ENCODE data around the gene LUZP2. TPM values are rescaled to one million over a fixed set of nuclear protein-coding genes. Genes with fewer than 3 reads are reported as not detected.

LUZP2 gene
- polyA plus RNA-seq, 1 of the 3 experiments (the other 2 are of a cell fraction), result 0.03 TPM

GRCh38 chr11:24615451-24616160, 118.8 kb downstream of the LUZP2 start:
- no peaks in the 10 kb centered on the region for H3K36me3 ChIP-seq (replicated peaks in 1 of 2; ENCODE audit: control insufficient read depth in 1 of 2, insufficient read depth in 2 of 2, low read length in 1 of 2)
- H3K9me3 ChIP-seq, result no peaks in the 10 kb centered on the region
- H3K9me2 ChIP-seq, result no peaks in the 10 kb centered on the region
- no peak for TF ChIP-seq NRF1 (IDR thresholded peaks at IDR 0.05; ENCODE audit: low read depth, low read length)
- no peak for TF ChIP-seq POLR2AphosphoS5 (IDR thresholded peaks at IDR 0.05; ENCODE audit: low read depth, low read length)
- TF ChIP-seq RCOR1 (IDR thresholded peaks at IDR 0.05; ENCODE audit: low read length), result no peak
- TF ChIP-seq ZBTB33 (IDR thresholded peaks at IDR 0.05; ENCODE audit: borderline replicate concordance, low read depth), result no peak
- TF ChIP-seq EP300 (IDR thresholded peaks at IDR 0.05; ENCODE audit: borderline replicate concordance in 1 of 2, low read depth in 1 of 2, low read length in 1 of 2), result no peak
- TF ChIP-seq GATA2 (CRISPR knock-in tag; IDR thresholded peaks at IDR 0.05), result no peak
- TF ChIP-seq USF2 (IDR thresholded peaks at IDR 0.05; ENCODE audit: borderline replicate concordance, low read depth, low read length), result no peak
- TF ChIP-seq TAF1 (IDR thresholded peaks at IDR 0.05; ENCODE audit: borderline replicate concordance, low read depth, low read length), result no peak
- TF ChIP-seq NFIC (IDR thresholded peaks at IDR 0.05; ENCODE audit: borderline replicate concordance), result no peak
- TF ChIP-seq TEAD4 (IDR thresholded peaks at IDR 0.05; ENCODE audit: borderline replicate concordance, insufficient read depth), result no peak
- no peak for TF ChIP-seq RXRA (IDR thresholded peaks at IDR 0.05; ENCODE audit: borderline replicate concordance, low read depth)
- no peak for TF ChIP-seq MAX (IDR thresholded peaks at IDR 0.05; ENCODE audit: low read depth)
- no peak for TF ChIP-seq YY1 (IDR thresholded peaks at IDR 0.05; ENCODE audit: low read depth)
- TF ChIP-seq TCF12 (IDR thresholded peaks at IDR 0.05), result no peak
- no peak for TF ChIP-seq REST (IDR thresholded peaks at IDR 0.05; ENCODE audit: low read depth, low read length)
- no peak for TF ChIP-seq FOXM1 (IDR thresholded peaks at IDR 0.05; ENCODE audit: low read depth)
- no peak for TF ChIP-seq FOXJ3 (CRISPR knock-in tag; IDR thresholded peaks at IDR 0.05)
- TF ChIP-seq JUND (IDR thresholded peaks at IDR 0.05), result no peak
- H3K79me2 ChIP-seq (ENCODE audit: insufficient read depth), result no peaks in the 10 kb centered on the region
- H3K4me1 ChIP-seq (ENCODE audit: control insufficient read depth in 1 of 2, insufficient read depth in 2 of 2, low read depth in 1 of 2, low read length in 1 of 2), result no peaks in the 10 kb centered on the region; a peak in 1 of 4 replicates
- no peaks in the 10 kb centered on the region for H3F3A ChIP-seq (replicated peaks; ENCODE audit: insufficient read depth)
- no peaks in the 10 kb centered on the region for H3K27me3 ChIP-seq (ENCODE audit: insufficient read depth)
- ChIA-PET CTCF (no interaction called here), POLR2A (no interaction called here)
- no peak for DNase-seq
- no peak overlapping the region for H3K4me3 ChIP-seq (ENCODE audit: low read depth in 2 of 2, low read length in 1 of 2)
- no peak overlapping the region for H3K27ac ChIP-seq (ENCODE audit: low read depth in 2 of 2, low read length in 1 of 2)
- no peak overlapping the region for H2AFZ ChIP-seq (ENCODE audit: low read depth)
- H3K4me2 ChIP-seq, result no peak overlapping the region
- no peaks in the 10 kb centered on the region for H4K20me1 ChIP-seq (ENCODE audit: insufficient read depth)
- H3K9ac ChIP-seq, result no peak overlapping the region

All from SK-N-SH (cell line).